Dermis microvascular lymphatic vessel endothelial cell (primary cell): ENCODE data around the gene BCO2. TPM values are rescaled to one million over a fixed set of nuclear protein-coding genes. Genes with fewer than 3 reads are reported as not detected.
A peak's percentile ranks its signal among the peaks of the same experiment; 100 is the strongest.
"Not testable (repeated sequence)": the region's sequence is repeated elsewhere in the genome, so short reads cannot be mapped to it uniquely, and the experiment has no call there.

Experiments used
- DNase-seq, 2 donors: peaks; one replicate each; pipeline versions ENCODE4 v3.0.0 to v3.0.0-alpha.2; 2010; ENCODE audit warnings: low read depth in 2 of 2
- total RNA-seq: library from RNA; depleted of rRNA; stranded (reverse); fragments of >200 nt; gene quantifications from 2 replicates; pipeline ENCODE4 v1.2.1, GENCODE V29; 2014

The BCO2 gene, protein sequence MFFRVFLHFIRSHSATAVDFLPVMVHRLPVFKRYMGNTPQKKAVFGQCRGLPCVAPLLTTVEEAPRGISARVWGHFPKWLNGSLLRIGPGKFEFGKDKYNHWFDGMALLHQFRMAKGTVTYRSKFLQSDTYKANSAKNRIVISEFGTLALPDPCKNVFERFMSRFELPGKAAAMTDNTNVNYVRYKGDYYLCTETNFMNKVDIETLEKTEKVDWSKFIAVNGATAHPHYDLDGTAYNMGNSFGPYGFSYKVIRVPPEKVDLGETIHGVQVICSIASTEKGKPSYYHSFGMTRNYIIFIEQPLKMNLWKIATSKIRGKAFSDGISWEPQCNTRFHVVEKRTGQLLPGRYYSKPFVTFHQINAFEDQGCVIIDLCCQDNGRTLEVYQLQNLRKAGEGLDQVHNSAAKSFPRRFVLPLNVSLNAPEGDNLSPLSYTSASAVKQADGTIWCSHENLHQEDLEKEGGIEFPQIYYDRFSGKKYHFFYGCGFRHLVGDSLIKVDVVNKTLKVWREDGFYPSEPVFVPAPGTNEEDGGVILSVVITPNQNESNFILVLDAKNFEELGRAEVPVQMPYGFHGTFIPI
- 0.13 and 0.63 TPM in 2 replicates for total RNA-seq

DNA sequence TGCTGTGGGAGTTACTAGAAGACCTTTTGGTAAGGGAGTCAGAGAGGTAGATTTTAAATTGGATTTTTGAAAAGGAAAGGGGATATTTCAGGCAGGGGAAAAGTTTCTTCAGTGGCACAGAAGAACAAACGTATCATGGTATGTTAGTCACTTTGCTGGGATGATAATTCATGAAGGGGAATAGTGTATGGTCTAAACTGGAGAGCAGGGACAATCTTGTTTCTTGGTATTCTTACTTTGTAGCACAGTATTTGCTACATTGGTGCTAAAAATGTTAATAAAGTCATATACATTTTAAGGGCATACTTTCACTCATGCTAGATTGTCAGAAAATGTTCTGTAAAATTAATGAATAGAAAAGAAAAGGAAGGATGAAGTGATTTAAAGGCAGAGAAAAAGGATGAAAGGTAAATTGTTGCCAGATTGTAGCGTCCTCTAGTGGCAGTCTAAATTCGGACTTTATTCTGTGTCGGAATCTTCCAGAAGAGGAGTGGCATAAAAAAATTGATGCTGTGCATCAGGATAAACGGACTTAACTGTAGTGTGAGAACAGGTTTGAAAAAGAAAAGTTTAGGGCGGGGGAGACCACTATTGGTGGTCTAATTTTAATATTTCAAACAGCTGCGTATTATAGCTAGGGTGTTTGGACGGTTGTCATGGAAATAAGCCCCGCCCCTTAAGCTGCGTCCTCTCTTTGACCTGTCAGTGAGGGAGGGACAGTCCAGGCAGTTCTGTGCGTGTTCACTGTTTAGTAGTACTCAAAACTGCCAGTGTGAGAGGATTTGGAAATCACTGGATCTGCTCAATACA lies at the start of gene BCO2:
TSS of gene BCO2 (plus strand) at position 724 of the 810 bp plus-strand sequence. CDS start 90 bp downstream, outside the sequence.
- peak; percentile 81 to 82 for DNase-seq

DNA sequence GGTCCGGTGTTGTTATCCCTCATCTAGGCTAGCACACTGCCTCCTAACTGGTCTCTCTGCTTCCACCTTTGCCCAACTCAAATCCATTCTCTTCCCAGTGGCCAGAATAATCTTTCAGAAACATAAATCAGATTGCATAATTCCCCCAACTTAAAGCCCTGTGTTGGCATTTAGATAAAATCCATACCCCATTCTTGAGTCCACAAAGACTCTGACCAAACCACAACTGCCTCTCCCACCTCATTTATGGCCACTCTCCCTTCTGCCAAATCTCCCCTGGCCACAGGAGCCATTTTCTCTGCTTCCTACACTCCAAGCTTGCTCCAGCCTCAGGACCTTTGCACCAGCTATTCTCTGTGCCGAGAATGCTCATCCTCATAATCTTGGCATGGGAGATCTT lies 48.3 kb upstream of the BCO2 start:
- no peak for DNase-seq

DNA sequence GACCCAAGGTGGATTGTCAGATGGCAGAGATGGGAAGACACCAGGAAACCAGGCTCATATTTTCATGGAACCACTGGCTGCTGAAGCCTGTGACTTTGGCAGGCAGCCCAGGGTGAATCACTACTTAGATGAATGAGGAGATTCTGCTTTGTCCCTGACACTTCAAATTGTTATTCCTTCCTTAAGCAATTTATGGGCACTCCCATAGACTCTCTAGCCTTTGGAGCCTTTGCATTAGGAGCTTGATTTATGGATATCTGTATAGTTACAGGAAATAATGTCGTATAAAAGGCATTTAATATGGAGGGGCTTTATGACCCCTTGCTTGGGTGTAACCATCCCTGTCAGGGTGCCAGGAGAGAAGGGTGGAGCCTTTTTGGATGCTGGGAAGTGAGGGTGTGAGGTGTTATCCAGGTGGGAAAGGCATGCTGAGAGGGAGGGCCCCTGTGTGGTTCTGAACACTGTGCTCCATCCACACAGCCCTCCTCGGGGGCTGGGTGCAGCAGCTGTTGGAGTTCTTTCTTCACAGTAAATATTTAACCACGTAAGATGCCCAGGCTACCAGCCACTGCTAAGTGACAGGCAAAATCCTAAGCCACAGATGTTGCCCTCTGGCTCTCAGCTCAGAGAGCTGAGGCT lies 46.7 kb upstream of the BCO2 start:
- DNase-seq: peak; percentile 17 to 78

DNA sequence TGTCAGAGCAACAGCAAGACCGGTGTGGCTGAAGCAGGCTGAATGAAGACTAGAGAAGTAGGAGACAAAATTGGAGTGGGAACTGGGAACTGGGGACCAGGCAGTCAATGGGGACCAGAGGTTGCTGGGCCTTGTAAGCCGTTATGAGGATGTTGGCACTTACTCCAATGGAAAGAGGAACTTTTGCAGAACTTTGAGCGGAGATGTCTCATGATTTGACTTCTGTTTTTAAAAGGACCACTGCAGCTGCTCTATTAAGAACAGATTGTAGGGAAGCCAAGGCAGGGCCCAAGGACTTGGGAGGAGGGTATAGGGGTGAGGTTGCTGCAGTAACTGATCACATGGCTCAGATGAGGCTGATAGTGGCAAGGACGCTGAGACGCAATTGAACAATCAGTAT lies 45.7 kb upstream of the BCO2 start:
- DNase-seq: no peak

DNA sequence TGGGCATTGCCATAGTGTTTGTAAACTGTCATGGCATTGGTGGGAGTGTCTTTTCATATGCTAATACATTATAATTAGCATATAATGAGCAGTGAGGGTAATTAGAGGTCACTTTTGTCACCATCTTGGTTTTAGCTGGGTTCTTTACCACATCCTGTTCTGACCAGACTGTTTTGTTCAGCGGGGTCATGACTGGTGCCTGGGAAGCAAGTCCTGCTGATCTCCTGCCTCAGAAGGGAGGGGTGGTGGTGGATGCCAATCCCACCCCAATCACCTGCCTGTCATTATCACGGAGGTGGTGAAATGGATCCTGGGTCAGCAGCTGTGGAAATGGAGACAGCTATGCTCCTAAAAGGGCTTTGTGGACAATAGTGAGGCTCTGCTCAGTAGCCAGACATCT lies 42.6 kb upstream of the BCO2 start:
- no peak for DNase-seq

DNA sequence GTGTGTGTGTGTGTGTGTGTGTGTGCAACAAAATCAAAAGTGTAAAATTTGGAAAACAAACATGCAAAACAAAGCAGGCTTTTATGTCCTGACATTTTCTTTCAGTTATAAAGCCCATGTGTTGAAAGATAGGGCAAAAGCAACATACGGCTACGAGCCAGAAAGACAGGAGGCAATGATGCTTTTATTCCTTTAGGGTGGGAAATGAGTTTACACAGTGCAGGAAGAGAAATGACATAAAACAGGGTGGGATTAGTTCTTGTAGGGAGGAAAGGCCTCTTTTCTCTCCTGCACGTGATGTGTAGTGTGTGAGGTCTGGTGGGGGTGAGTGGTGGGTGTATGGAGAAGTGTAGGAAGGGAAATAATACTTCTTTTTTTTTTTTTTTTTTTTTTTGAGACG lies 40.8 kb upstream of the BCO2 start:
- DNase-seq: no peak

DNA sequence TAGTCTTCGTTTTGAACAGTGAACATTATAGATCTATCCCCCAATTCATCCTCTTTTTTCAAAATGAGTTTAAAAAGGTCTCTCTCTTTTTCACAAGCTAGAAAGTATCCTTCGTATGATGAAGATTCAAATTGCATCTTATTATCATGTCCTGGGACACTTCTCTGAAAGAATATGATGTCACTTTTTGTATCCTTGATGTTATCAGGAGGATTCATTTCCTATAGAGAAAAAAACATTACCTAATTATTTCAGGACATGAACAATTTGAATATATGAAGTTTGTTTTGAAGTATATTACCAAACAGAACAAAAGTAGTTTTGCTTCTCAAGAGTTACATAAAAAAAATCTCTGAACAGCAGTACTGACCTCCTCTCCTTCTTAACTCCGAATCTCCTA lies 31.7 kb upstream of the BCO2 start:
- DNase-seq: no peak

DNA sequence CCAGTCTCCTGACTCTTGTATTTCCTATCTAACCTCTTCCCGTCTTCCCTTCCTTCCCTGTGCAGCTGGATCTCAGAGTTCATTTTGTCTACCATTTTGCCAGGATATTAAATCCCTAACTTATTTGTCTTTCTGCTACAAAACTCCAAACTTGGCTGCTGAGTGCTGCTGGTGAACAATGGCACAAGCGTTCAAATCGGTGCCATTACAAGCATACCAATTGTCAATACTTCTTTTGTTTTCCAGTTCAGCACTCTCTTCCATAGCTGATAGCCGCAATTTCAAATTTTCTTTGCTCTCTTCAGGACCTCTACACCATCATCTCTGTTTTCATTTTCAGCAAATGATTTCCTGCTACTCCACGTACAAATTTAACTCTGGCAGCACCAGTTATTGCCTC lies 24.8 kb upstream of the BCO2 start:
- DNase-seq: no peak

DNA sequence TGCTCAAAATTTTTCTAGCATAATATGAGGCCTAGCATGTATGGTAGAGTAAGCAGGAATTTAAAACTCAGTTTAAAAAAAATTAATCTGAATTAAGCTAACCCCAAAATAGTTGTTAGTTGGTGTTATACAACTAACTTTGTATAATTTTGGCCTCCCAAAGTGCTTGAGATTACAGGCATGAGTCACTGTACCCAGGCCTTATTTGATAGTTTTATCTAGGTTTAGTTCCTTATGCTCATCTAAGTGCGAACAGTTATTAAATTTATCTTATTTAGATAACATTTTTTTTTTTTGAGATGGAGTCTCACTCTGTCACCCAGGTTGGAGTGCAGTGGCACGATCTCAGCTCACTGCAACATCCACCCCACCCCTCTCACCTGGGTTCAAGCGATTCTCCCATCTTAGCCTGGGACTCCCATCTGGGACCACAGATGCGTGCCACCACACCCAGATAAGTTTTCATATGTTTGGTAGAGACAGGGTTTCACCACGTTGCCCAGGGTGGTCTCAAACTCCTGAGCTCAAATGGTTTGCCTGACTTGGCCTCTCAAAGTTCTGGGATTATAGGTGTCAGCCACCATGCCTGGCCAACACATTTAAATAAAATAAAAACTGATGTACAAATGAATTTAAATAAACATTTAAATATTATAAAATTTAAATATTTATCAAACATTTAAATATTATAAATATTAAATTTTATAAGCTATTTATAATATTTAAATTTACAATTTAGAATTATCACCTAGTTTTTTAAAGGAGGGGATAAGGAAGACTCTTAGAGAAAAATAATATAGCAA lies 19.0 kb upstream of the BCO2 start:
- no peak for DNase-seq

DNA sequence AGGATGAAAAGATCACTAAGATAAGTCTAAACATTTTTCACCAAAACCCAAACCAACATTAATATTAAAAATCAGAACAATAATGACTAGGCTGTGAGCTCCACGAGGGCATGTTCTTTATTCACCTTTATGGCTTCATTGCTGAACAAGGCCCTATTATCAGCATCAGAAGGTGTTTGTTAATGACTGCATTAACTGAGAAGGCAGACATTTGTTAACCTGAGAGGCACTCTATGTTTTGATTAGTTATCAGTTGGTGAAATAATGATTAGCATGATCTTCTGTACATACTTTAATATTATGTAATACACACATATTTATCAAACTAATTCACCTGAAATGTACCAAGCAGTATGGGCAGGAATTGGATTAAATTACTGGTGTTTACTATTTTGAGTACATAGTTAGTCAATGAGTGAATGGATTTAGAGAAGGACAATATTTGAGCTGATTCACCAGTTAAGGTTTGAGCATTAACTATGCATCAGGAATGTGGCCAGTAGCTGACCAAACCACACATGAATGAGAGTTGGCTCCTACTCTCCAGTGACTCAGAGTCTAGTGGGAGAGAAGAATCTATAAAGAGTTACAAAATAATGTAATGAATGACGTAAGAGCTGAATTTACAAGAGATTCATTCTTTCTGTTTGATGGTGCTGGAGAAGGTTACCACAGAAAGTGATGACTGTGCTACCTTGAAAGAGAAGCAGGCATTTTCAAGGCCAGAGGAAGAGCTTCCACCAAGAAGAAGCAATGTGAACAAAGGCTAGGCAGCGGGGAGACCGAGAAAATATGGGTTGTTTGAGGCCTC lies 18.2 kb upstream of the BCO2 start:
- peak; percentile 22 to 81 for DNase-seq

DNA sequence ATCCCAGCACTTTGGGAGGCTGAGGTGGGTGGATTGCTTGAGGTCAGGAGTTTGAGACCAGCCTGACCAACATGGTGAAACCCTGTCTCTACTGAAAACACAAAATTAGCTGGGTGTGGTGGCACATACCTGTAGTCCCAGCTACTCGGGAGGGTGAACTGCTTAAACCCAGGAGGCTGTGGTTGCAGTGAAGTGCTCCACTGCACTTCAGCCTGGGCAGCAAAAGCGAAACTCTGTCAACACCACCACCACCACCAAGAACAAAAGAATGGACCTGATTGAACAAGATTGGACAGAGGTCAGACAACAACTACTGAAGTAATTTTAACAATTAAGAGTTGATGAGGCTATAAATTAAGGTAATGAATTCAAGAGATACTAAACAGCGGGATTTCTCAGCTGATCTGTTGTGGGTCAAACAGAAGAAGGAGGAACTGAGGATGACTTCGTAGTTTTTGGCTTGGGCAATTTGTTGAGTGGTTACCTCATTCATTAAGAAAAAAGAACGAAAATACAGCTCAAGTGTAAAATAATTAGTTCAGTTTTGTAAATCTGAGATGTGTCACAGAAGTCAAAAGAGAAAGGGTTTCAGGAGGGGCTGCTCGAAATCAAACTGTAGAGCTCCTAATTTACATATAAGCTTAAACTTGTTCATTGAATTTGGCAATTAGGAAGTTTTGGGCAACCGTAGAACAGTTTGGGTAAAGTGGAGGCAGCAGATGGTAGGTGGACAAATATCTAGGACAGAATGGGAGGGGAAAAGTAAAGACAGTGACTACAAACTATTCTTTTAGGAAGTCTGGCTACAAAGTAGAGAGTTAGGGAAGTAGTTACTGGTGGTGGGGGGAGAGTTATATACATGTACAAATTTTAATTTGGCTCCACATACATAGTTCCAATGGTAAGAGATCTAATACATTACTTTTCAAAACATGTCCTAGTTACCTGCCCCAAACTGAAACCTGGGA lies 15.9 kb upstream of the BCO2 start:
- DNase-seq: no peak

DNA sequence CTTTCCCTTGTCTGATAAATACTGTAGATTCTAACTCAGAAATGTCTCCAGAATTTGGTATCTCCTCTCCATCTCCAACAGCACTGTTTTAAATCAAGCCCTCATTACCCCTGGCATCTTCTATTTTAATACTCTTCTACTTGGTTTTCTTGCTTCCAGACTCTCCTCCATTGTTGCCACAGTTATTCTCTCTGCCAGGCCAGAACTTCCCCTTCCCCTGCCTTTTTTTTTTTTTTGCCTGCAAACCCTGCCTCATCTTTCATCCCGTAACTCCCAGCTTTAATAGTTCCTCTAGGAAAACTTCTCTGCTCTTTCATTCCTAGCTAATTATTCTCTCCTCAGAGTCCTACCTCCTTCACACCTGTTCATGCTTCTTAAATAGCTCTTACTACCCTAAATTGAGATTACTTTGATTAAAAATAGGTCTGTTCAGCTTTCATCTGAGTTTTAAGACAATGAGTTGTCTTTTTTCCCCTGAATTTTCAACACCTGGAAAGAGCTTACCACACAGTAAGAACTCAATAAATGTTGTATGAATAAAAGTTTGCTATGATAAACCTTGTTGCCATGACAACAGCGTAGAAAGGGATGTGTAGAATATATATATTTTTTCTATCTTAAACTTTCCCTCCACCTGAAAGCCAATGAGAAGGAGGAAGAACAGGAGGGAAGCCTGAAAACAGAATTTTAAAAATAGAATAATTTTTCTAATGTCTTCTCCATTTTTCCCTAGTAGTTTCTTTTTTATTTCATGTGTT lies 15.0 kb upstream of the BCO2 start:
- no peak for DNase-seq

DNA sequence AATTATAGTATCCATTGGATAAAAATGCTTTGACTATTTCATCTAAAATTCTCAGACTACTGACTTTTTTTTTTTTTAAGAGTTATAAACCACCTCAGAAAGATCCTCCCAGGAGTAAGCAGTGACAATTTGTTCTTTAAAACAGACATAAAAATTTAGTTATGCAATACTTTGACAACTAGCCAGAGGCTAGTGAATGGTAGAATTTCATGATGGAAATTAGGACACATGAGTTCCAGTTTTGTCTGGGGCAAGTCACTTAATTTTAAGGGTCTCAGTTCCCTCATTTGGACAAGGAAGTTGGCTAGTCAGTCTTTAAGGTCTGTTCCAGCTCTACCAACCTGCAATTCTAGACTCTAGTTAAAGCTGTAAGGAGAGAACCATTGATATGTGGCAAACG lies 14.3 kb upstream of the BCO2 start:
- DNase-seq: no peak

DNA sequence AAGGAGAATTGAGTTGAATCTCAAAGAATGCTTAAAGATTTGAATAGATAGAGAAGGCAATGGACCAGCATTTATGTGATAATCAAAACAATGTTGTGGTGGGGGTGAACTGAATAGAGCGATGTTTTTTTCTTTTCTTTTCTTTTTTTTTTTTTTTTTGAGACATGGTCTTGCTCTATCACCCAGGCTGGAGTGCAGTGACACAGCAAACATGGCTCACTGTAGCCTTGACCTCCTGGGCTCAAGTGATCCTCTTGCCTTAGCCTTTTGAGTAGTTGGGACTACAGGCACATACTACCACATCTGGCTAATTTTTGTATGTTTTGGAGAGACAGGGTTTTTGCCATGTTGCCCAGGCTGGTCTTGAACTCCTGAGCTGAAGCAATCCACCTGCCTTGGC lies 13.1 kb upstream of the BCO2 start:
- DNase-seq: not testable (repeated sequence)

DNA sequence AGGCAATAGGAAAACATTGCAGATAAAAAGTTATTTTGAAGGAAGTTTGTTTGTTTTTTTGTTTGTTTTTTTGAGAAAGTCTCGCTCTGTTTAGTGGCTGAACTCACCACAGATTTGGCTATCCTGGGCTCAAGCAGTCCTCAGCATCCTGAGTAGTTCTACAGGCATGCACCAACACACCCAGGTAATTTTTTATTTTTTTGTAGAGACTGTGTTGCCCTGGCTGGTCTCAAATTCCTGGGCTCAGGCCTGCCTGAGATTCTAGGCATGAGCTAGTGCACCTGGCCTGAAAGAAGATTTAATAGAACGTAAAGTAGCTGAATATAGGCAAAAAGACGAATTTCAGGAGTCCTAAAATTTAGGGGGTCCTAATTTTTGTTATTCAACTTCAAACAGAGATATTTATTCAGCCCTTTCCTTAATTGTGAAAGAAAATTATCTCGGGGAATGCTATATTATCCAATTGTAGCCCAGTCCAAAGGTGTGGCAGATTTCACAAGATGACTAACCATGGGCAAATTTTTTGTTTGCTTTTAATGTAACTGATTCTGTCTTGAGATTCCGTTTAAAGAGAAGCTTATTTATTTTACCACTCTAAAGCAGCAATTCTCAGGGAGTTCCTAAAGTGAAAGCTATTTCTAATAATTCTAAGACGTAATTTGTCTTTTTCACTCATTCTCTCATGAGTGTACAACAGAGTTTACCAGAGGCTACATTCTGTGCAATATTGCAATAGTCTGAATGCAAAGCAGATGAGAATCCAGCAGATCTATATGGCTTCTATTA lies 12.4 kb upstream of the BCO2 start:
- DNase-seq: no peak

DNA sequence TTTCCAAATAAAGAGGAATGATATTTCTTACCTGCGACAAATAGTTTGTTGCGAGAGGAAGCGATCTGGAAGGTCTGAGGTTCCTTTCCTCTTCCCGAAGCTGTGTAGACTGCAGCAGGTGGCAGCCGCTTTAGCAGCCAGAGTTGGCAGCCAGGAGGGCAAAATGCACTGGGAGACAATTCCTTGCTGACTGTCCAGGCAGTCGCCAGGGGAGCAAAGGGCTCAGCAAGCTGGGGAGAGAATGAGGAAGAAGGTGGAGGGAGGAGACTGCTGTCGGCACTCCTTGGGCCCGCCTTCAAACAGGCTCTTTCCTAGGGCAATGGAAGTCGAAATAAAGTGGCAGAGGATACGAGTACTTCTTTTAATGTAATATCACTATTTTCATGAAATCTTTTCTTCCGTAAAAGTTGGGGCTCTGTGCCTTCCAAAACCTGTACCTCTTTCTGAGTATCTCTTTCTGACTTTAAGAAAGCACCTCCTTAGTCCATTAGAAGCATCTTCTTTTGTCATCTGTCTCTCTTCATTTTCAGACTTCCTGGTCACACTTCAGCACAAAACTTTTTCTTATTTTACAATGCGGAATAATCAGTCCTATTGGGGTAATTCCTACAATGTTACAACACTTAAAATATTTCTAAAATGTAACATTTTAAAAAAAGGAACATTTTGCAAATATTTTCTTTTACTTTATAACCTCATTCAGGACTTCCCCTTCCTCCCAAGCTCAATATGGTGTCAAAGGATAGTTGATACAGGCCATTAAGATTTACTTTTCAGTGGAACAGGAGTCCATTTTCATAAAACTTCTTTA lies 11.2 kb upstream of the BCO2 start, which contains the start of gene IL18:
TSS of gene IL18 (minus strand) at position 220 of the 811 bp plus-strand sequence. CDS start 9,041 bp downstream, outside the sequence.
- no peak for DNase-seq
